ENCODE data around the gene FGF8.

FGF8 gene

DNA sequence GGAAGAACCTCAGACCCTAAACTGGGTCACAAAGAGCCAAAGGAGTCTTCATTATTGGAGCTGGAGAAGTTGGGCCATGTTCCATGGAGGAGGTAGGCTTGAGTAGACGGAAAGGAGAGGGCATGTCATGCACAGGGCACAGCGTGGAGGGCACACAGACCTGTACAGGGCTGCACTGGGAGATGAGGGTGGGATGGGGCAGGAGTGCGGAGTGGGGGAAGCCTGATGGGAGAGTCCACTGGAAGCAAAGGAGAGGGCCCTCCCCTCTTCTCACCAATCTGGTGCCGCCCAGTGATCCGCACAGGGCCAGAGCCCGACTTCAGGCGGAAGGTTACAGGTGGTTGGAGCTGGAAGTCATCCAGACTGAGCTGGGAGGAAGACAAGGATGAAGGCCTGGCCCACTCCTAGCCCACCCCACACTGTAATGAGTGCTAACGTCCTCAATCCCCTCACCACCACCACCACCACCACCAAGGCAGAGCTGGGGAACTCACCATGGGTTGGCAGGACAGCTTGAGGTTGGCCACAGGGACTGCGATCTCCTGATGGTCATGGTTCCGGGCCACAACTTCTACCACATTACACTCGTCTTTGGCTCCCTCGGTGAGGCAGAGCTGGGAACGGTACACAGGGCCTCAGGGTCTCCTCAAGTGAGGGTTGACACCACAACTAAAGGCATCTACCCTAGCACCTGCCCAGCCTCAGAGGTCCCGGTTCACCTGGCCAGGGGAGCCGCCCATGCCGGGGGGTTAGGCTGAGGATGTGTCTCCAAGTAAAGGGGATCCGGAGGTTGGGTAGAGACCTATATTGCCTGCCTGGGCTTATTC lies 6.3 kb upstream of the FGF8 start:
- DNase-seq (ENCODE audit: low spot score) = peak; percentile 7

DNA sequence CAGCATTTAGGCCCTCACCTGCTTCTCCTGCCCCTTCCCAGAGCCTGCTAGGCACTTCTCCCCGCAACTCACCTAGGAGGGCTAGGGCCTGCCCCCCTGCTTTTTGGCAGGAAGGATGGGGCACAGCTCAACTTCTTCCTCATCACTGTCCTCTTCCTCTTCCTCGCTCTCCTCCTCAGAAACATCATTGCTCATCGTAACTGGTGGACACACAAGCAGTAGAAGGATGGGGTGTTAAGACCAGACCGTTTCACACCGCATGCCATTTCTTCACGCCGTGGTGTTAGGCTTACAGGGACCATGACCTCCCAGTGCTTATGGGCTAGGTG lies 5.7 kb upstream of the FGF8 start:
- no peak for DNase-seq (ENCODE audit: low spot score)

- peak; percentile 89 for DNase-seq (ENCODE audit: low spot score)
These were observed 5.1 kb upstream of the FGF8 start for GRCh38 chr10:101780818-101781654.

DNA sequence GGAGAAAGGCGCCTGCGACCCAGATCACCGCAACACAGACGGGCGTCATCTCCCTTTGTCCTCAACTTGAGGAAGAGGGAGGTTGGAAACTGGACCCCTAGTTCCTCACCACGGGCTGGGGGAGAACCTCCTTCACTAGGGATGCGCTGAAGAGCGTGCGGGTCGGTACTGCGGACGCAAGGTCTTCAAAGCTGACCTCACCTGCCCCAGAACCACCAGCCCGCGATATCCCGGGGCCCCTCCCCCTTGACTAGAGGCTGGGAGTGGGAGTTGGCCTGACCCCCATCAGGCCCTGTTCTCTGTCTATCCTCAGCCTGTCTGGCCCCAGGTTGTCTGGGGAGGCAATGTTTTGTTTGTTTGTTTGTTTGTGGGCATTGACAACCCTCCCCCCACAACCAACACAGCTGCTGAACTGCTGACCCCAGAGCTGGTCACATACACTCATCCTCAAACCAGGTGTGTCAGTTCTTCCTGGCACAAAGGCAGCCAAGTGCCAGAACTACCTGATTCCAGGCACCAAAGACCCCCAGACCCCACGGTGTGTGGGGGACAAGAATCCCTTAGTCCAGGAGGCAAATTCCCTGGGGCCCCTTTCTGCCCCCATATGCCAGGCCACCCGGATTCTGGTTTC lies 4.4 kb upstream of the FGF8 start:
- DNase-seq (ENCODE audit: low spot score) = no peak

DNA sequence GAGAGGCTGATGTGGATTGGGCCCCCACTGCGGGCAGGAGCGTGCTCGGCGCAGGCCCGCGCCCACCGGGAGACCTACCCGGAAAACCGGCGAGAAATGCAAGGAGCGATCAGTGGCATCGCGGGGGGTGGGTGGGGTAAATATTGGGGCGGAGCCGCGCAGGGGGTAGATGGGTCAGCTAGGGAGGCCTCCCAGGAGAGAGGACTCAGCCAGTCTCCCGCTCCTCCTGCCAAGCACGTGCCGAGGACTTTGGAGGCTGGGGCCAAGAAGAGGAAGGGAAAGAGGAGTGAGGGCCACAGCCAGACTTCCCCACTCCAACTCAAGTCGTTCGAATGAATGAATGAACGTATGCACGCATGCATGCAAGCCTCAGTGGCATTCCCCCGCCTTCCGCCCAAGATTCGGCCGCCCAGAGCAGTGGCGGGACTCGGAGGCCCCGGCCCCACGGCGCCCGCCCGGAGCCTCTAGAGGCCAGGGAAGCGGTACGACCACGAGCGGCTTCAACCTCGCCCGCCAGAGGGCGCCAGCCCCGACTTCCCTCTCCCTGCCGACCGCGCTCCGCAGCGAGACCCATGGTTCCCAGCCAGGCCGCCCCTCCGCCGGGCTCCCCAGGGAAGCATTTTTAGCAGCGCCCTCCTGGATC lies 3.8 kb upstream of the FGF8 start:
- DNase-seq (ENCODE audit: low spot score) = peak; percentile 90

DNA sequence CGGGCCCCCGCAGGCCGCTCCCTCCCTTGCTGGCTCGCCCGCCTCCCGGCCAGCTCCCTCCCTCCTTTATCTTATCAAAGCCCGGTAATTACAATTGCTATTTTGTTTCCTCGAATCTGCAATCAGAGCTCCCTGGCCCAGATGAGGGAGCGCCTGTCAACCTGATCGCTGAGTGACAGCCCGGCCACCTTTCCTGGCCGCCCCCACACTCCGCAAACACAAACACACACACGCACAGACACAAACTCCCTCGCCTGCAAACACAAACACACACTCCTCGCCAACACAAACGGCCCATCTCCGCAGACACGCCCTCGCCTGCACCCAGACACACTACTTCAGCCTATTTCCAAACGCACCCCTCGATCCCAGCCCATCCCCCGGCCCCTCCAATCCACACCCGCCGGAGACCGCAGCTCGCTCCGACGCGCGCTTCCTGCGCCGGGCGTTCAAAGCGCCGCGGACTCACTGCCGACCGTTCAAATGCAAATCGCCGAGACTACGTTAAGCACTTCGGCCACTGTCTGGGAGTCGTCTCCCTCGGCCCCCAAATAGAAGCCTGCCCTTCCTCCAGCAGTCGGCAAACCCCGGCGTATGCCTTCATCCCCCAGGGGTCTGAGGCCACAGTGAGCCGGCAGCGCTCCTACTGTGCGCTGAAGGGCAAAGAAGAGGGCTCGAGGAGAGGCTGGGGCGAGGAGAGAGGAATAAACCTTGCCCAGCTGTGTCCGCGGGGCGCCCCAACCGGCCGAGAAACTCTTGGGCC lies 3.0 kb upstream of the FGF8 start:
- peak; percentile 56 for DNase-seq (ENCODE audit: low spot score)

GRCh38 chr10:101778151-101778780 lies 2.4 kb upstream of the FGF8 start:
- peak; percentile 6 for DNase-seq (ENCODE audit: low spot score)

DNA sequence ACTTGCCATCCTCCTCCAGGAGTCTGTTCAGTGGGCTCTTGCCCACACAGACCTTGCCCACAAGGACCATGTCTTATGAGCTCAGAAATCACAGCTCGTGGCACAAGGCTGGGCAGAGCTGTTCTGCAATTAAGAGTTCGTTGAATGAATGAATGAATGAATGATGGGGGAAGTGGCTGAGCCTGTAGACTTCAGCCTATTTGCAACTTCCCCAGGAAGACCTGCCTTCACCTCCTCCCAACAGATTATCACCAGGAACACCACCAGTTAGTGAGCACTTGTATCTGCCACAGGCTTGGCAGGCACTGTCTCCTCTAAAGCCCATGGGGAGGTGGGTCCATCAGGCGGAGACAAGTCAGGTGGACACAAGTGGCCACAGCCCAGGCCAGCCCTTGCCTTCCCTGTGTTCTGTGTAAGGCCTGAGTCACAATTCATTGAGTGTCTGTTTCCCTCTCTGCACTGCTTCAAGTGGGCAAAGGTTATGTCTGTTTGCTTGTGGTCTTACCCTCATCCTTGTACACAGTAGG lies 1.8 kb upstream of the FGF8 start:
- peak; percentile 11 for DNase-seq (ENCODE audit: low spot score)

DNA sequence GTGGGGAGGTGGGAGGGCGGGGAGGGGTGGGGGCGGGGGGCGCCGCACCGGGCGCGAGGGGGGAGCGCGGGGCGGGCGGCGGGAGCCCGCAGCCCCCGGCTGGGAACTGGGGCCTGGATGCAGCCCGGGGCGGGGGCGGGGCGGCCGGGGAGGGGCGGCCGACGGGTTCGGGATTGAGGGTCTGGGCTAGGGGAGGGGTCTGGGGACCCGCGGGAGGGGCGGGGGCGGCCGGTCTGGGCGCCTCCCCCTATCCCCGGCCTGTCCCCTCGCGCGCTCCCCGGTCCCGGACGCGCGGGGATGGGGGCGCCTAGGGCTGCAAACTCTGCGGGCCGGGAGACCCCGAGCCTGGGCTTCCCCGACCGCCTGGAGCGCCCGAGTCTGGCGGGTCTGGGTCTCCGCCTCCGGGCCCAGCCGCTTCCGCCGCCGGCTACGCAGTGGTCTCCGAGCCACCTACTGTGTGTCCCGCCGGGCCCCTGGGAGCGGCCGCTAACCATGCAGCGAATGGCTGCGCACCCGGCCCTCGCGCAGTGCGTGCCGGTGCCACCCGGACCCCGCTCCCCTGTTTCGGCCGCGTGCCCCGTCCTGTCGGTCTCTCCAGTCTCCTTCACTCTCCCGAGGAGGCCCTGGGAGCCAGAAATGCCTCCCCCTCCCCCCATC lies 375 bp upstream of the FGF8 start:
- peak; percentile 13 for DNase-seq (ENCODE audit: low spot score)

- peak; percentile 14 for DNase-seq (ENCODE audit: low spot score)
These were observed 1.2 kb downstream of the FGF8 start for GRCh38 chr10:101774589-101775272.

DNA sequence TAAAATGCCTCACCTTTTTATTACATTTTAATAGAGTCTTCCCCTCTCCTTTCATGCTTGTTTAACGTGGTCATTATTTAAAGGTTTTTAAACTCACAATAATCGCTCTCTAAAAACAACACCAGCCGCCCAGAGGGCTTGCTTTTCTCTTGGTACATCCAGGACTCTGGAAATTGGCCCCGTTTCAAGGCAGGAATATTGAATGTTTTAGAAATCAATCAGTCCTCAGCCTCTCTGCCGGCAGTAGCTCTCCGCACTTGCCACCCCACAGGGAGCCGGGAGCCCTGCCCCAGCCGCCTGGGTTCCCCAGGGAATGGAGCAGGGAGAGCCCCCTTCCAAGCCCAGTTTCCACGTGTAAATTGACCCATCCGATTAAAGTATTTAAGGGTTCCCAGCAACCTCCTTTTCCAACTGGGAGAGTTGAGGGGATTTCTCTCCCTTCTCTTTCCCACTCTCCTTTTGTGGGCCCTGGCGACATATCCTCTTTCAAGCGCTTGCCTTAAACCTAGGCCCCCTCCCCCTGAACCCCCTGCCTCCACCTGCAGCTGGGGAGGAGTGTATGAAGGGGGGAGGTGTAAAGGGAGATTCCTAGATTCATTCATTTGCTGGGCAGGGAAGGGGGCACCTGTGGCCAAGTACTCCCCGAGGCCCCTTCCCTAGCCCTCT lies 1.9 kb downstream of the FGF8 start:
- peak; percentile 12 for DNase-seq (ENCODE audit: low spot score)

GRCh38 chr10:101772895-101773761 lies 2.8 kb downstream of the FGF8 start:
- DNase-seq (ENCODE audit: low spot score) = peak; percentile 11

GRCh38 chr10:101772017-101772894 lies 3.7 kb downstream of the FGF8 start:
- DNase-seq (ENCODE audit: low spot score) = peak; percentile 7

- DNase-seq (ENCODE audit: low spot score) = peak; percentile 7
These were observed 4.5 kb downstream of the FGF8 start for GRCh38 chr10:101771380-101771779.

DNA sequence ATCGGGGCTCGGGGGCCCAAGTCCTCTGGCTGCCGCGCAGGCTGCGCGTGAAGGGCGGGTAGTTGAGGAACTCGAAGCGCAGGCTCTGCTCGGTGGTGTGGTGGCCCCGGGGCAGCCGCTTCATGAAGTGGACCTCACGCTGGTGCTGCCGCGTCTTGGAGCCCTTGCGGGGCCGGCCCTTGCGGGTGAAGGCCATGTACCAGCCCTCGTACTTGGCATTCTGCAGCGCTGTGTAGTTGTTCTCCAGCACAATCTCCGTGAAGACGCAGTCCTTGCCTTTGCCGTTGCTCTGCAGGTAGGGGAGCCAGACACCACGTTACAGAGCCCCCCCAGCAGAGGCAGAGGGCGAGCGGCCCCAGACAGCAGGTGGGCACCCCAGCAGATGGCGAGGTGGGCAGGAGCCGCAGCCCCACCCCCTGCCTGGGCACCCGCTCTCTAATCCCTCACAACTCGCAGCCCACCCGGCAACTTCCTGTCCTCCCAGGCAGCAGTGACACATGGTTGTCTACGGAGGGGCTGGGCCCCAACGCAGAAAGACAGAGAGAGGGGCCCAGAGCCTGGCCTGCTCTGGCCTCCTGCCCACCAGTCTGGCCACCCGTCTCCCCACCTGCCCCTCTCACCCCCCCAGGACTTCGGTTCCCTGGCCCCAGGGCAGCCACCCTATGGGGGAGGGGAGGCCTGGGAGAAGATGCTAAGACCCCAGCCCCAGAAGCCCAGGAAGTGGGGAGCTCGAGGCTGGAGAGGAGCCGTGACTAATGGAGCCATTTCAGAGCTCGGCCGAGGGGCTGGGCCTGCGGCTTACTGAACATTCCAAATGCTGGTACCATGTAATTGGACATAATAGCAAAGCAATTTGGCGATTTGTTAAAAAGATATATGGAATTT lies 5.3 kb downstream of the FGF8 start:
- peak; percentile 9 for DNase-seq (ENCODE audit: low spot score)

GRCh38 chr10:101769541-101770180 lies 6.3 kb downstream of the FGF8 start:
- no peak for DNase-seq (ENCODE audit: low spot score)

Data from AG20443 (cell line).